Activated CD8-positive, alpha-beta memory T cell treated with anti-CD3 and anti-CD28 coated beads, Interleukin-2, amount 50 U/mL, for 1 hour (primary cell): ENCODE data around the gene ANKRD16.
"Not testable (repeated sequence)": the region's sequence is repeated elsewhere in the genome, so short reads cannot be mapped to it uniquely, and the experiment has no call there.

ENCODE experiments used
- DNase-seq: peaks from one replicate; pipeline ENCODE4 v3.0.0-alpha.2; 2020; ENCODE audit errors: extremely low read depth

The ANKRD16 gene

GRCh38 chr10:5836181-5836580 is 53.5 kb downstream of the ANKRD16 start:
- DNase-seq, result not testable (repeated sequence)

GRCh38 chr10:5835446-5836095 is 54.1 kb downstream of the ANKRD16 start:
- no peak for DNase-seq

- no peak for DNase-seq
Observed at GRCh38 chr10:5833814-5834213, 55.9 kb downstream of the ANKRD16 start.

GRCh38 chr10:5832946-5833345 is 56.7 kb downstream of the ANKRD16 start:
- DNase-seq, result no peak

- DNase-seq, result no peak
Observed at GRCh38 chr10:5831446-5831782, 58.3 kb downstream of the ANKRD16 start.

GRCh38 chr10:5830629-5831445 is 58.9 kb downstream of the ANKRD16 start:
- DNase-seq, result no peak

- DNase-seq, result no peak
Observed at GRCh38 chr10:5829267-5829666, 60.4 kb downstream of the ANKRD16 start.

GRCh38 chr10:5828725-5829124 is 61.0 kb downstream of the ANKRD16 start:
- no peak for DNase-seq

- DNase-seq, result no peak
Observed at GRCh38 chr10:5827841-5828240, 61.9 kb downstream of the ANKRD16 start.

GRCh38 chr10:5826511-5826910 is 63.2 kb downstream of the ANKRD16 start:
- DNase-seq, result not testable (repeated sequence)

GRCh38 chr10:5818894-5819293 is 70.8 kb downstream of the ANKRD16 start:
- no peak for DNase-seq

GRCh38 chr10:5818048-5818331 is 71.7 kb downstream of the ANKRD16 start:
- DNase-seq, result no peak

- DNase-seq, result no peak
Observed at GRCh38 chr10:5817322-5818047, 72.2 kb downstream of the ANKRD16 start.

GRCh38 chr10:5816170-5816569 is 73.5 kb downstream of the ANKRD16 start:
- DNase-seq, result no peak

GRCh38 chr10:5814110-5815107 is 75.3 kb downstream of the ANKRD16 start:
- no peak for DNase-seq

- peak; percentile 84 for DNase-seq
Observed at GRCh38 chr10:5813341-5814109, 76.2 kb downstream of the ANKRD16 start, which contains the start of gene GDI2. Gene GDI2 (minus strand): TSS chr10:5813434. CDS start chr10:5813258, 176 bp downstream.

GRCh38 chr10:5813091-5813340 is 76.7 kb downstream of the ANKRD16 start:
- no peak for DNase-seq

GRCh38 chr10:5812283-5813090 is 77.2 kb downstream of the ANKRD16 start:
- no peak for DNase-seq
